GM12878 (cell line): ENCODE results near the gene SYMPK. TPM values are rescaled to one million over a fixed set of nuclear protein-coding genes. Genes with fewer than 3 reads are reported as not detected.

ENCODE experiments used
- ATAC-seq: fragments of 200-7000 bp; cut with Tn5 transposase; 3 replicates; pipeline ENCODE4 v1.9.1; 2020; ENCODE audit warnings: mild to moderate bottlenecking, moderate library complexity
- BruUV-seq: library from RNA; stranded (reverse); fragments of 400-500 nt; replicated peaks from 2 replicates; lab custom pipeline; 2021; lab: Mats Ljungman, UMichigan
- CTCF ChIA-PET: fragments of 300-600 bp; sonication (Branson Sonifier 250); formaldehyde crosslinking; extraction: SDS; loops from one replicate; lab custom pipeline; 2021; ENCODE audit warnings: inconsistent platforms; lab: Yijun Ruan, JAX
- POLR2A ChIA-PET: fragments of 350-600 bp; formaldehyde crosslinking; extraction: SDS; loops from one replicate; lab custom pipeline; 2021; ENCODE audit warnings: inconsistent platforms; lab: Charles Lee
- RAD21 ChIA-PET: fragments of 300-600 bp; sonication (Branson Sonifier 250); formaldehyde crosslinking; loops from one replicate; lab custom pipeline; 2023; ENCODE audit warnings: antibody characterized with exemption; ENCODE audit not compliant: unreplicated experiment; lab: Charles Lee
- SMC1A ChIA-PET: fragments of 300-600 bp; sonication (Branson Sonifier 250); formaldehyde crosslinking; loops from one replicate; lab custom pipeline; 2023; ENCODE audit not compliant: unreplicated experiment, uncharacterized antibody; lab: Charles Lee
- DNase-seq: peaks from one replicate; pipeline ENCODE4 v3.0.0-alpha.2; 2011; ENCODE audit warnings: low read depth, low spot score
- FAIRE-seq: peaks from 3 replicates; lab custom pipeline; 2011; peaks lifted over from hg19 to GRCh38; lab: Jason Lieb, UNC
- H2AFZ ChIP-seq: 2 replicates; pipeline ENCODE4 v1.6.0; 2011; ENCODE audit warnings: low read depth, low read length, control low read depth; ENCODE audit not compliant: control insufficient read depth
- H3K27ac ChIP-seq: 2 replicates; pipeline ENCODE4 v1.5.1; 2011; ENCODE audit warnings: control low read depth; ENCODE audit not compliant: control insufficient read depth, insufficient read depth
- H3K27me3 ChIP-seq, 2 experiments: replicated peaks in 1 of 2; 2 replicates each; pipeline versions ENCODE4 v1.6.0 to v1.6.1; 2011; ENCODE audit warnings: low read length in 1 of 2; ENCODE audit not compliant: control insufficient read depth in 2 of 2, insufficient read depth in 2 of 2
- H3K36me3 ChIP-seq, 2 experiments: 2 replicates each; pipeline ENCODE4 v1.5.1; 2011; ENCODE audit warnings: low read length in 1 of 2; ENCODE audit not compliant: control insufficient read depth in 2 of 2, insufficient read depth in 2 of 2
- H3K4me1 ChIP-seq: 2 replicates; pipeline ENCODE4 v1.6.1; 2011; ENCODE audit warnings: mild to moderate bottlenecking, low read length, moderate library complexity, mixed read lengths; ENCODE audit not compliant: control insufficient read depth, insufficient read depth
- H3K4me2 ChIP-seq: 2 replicates; pipeline ENCODE4 v1.6.0; 2011; ENCODE audit warnings: control low read depth; ENCODE audit not compliant: control insufficient read depth, insufficient read depth
- H3K4me3 ChIP-seq: fragments of 200-600 bp; sonication (generic); 2 replicates; pipeline ENCODE4 v1.5.1; 2016
- H3K79me2 ChIP-seq: 2 replicates; pipeline ENCODE4 v1.6.0; 2011; ENCODE audit warnings: low read length; ENCODE audit not compliant: control insufficient read depth, insufficient read depth
- H3K9ac ChIP-seq: 2 replicates; pipeline ENCODE4 v1.8.0; 2011; ENCODE audit warnings: low read length, control low read depth, mixed read lengths; ENCODE audit not compliant: control insufficient read depth, insufficient read depth
- H3K9me3 ChIP-seq: replicated peaks from 3 replicates; pipeline ENCODE4 v1.5.1; 2011; ENCODE audit warnings: mild to moderate bottlenecking, low read length; ENCODE audit not compliant: control insufficient read depth, insufficient read depth
- H4K20me1 ChIP-seq: 2 replicates; pipeline ENCODE4 v1.6.0; 2011; ENCODE audit not compliant: control insufficient read depth, insufficient read depth
- BCL3 ChIP-seq: IDR thresholded peaks from 2 replicates; pipeline ENCODE4 v1.6.1; 2011; ENCODE audit warnings: borderline replicate concordance, low read depth, mild to moderate bottlenecking, moderate library complexity, low read length; ENCODE audit not compliant: insufficient read depth, poor library complexity, severe bottlenecking
- BCLAF1 ChIP-seq: fragments of 450-650 bp; IDR thresholded peaks from 2 replicates; pipeline ENCODE4 v1.6.1; 2017; ENCODE audit warnings: antibody characterized with exemption, mild to moderate bottlenecking, moderate library complexity
- BMI1 ChIP-seq: fragments of 450-650 bp; IDR thresholded peaks from 2 replicates; pipeline ENCODE4 v1.6.1; 2016; ENCODE audit warnings: mild to moderate bottlenecking, moderate library complexity, borderline replicate concordance
- CBFB ChIP-seq: IDR thresholded peaks from 2 replicates; pipeline ENCODE4 v1.6.1; 2016; ENCODE audit warnings: antibody characterized with exemption, low read depth
- CBX3 ChIP-seq: fragments of 200-600 bp; sonication (generic); IDR thresholded peaks from 2 replicates; pipeline ENCODE4 v1.6.1; 2016; ENCODE audit warnings: low read depth, borderline replicate concordance
- CREM ChIP-seq: IDR thresholded peaks from 2 replicates; pipeline ENCODE4 v1.6.1; 2014; ENCODE audit warnings: antibody characterized with exemption, low read depth
- ELK1 ChIP-seq: IDR thresholded peaks from 2 replicates; pipeline ENCODE4 v1.6.1; 2012; ENCODE audit warnings: low read depth, low read length, improper control_type of control experiment
- NFYA ChIP-seq: IDR thresholded peaks from 2 replicates; pipeline ENCODE4 v1.6.1; 2011; ENCODE audit warnings: low read depth, mild to moderate bottlenecking, low read length, improper control_type of control experiment, borderline replicate concordance
- PAX5 ChIP-seq: IDR thresholded peaks from 2 replicates; pipeline ENCODE4 v1.6.1; 2011; ENCODE audit warnings: low read depth, low read length, borderline replicate concordance
- POLR2A ChIP-seq: IDR thresholded peaks from 2 replicates; pipeline ENCODE4 v1.6.1; 2011; ENCODE audit warnings: low read depth, mild to moderate bottlenecking, low read length
- RCOR1 ChIP-seq: conservative IDR thresholded peaks from 2 replicates; pipeline ENCODE4 v1.6.1; 2012; ENCODE audit warnings: low read depth, low read length, improper control_type of control experiment
- SREBF1 ChIP-seq: IDR thresholded peaks from 2 replicates; pipeline ENCODE4 v1.6.1; 2012; ENCODE audit warnings: mild to moderate bottlenecking, low read length
- STAT1 ChIP-seq: fragments of 450-650 bp; conservative IDR thresholded peaks from 2 replicates; pipeline ENCODE4 v1.6.1; 2014; ENCODE audit warnings: antibody characterized with exemption, mild to moderate bottlenecking
- TCF7 ChIP-seq: IDR thresholded peaks from 2 replicates; pipeline ENCODE4 v1.6.1; 2014; ENCODE audit warnings: antibody characterized with exemption, borderline replicate concordance
- ZBTB11 ChIP-seq: fragments of 450-650 bp; formaldehyde crosslinking; IDR thresholded peaks from 2 replicates; pipeline ENCODE4 v1.5.0; 2022; ENCODE audit warnings: mild to moderate bottlenecking, missing genetic modification characterization
- WGBS: methylation state at CpG from one replicate; pipeline ENCODE4 v1.1.6; 2016; ENCODE audit warnings: low lambda C conversion rate; ENCODE audit not compliant: insufficient replicate concordance, insufficient coverage; ENCODE audit errors: missing lambda C conversion rate; 5-methylcytosine and 5-hydroxymethylcytosine counted together
- in situ Hi-C: fragments of 300-500 bp; cut with MboI; formaldehyde crosslinking; loops from 9 replicates; pipeline ENCODE4 v1.14.3; 2018; ENCODE audit warnings: mixed read lengths
- intact Hi-C: fragments of 100-400 bp; cut with micrococcal nuclease; formaldehyde crosslinking; loops from one replicate; pipeline ENCODE4 v1.14.2; 2022; ENCODE audit not compliant: unreplicated experiment
- polyA plus RNA-seq, 11 experiments: library from polyadenylated mRNA; depleted of rRNA in 4 of 11; unstranded in 6 of 11; stranded (reverse) in 5 of 11; fragments of >200 nt; fragmentation: Nextera tagmentation in 4 of 11; fragmentation: Illumina TruSeq in 1 of 11; extraction: Ambion mirVana in 4 of 11; extraction: Trizol in 1 of 11; gene quantifications; 1 replicate in 1 of 11; 2 replicates in 10 of 11; pipeline versions ENCODE4 v1.2.1 to v1.2.3, GENCODE V29; 2011 to 2016; ENCODE audit warnings: inconsistent platforms in 2 of 11, missing spikeins in 2 of 11, low read depth in 1 of 11
- total RNA-seq, 4 experiments: library from RNA; depleted of rRNA in 3 of 4; stranded (reverse); fragments of >200 nt in 3 of 4; fragmentation: Illumina TruSeq in 1 of 4; extraction: Trizol in 1 of 4; gene quantifications; 2 replicates each; pipeline versions ENCODE4 v1.2.1 to v1.2.3, GENCODE V29; 2013 to 2021

Gene SYMPK
- total and polyA plus RNA-seq, 10 of the 15 experiments (the other 5 are each of a cell fraction or from before 2014, with no cell fraction given), result 0.49 to 109 (median 42.5) TPM

- no peak for DNase-seq
- in situ Hi-C loops, result no loop called here
- no peak for FAIRE-seq
- H3K27ac ChIP-seq, result no peak overlapping the region
- no peaks in the 10 kb centered on the region for H3K27me3 ChIP-seq
- peak; percentile 15 for ATAC-seq
- peaks cover 5 to 9% of the 10 kb centered on the region in 2 experiments for H3K36me3 ChIP-seq
- no peaks in the 10 kb centered on the region for H3K4me1 ChIP-seq
- no peak overlapping the region for H2AFZ ChIP-seq
- no peak overlapping the region for H3K4me3 ChIP-seq
- H3K9me3 ChIP-seq, result no peaks in the 10 kb centered on the region
- ChIA-PET POLR2A (interaction anchor here (0.5 to 1.9 kb wide), 3 partner anchors 30 to 64 kb away, joined by 3 to 8 read pairs (median 4); no protein-coding TSS in a partner anchor), SMC1A (interaction anchor here (1.1 to 1.8 kb wide), 3 partner anchors 18 to 199 kb away, joined by 4 to 9 read pairs (median 5); no protein-coding TSS in a partner anchor), CTCF (interaction anchor here (0.7 to 2.4 kb wide), 17 partner anchors 12 to 199 kb away, joined by 3 to 28 read pairs (median 6); partner anchors contain the start of genes FOXA3, MEIOSIN, MYPOP and QPCTL), RAD21 (interaction anchor here (1.1 to 1.9 kb wide), 6 partner anchors 46 to 177 kb away, joined by 3 to 14 read pairs (median 9); partner anchors contain the start of genes CCDC61, FOXA3, MYPOP and SIX5)
- H3K79me2 ChIP-seq, result no peaks in the 10 kb centered on the region
- intact Hi-C loops, result loop anchor here (1.0 to 10.0 kb wide), 3 partner anchors 65 to 177 kb away; partner anchors contain the start of genes CCDC61 and MYPOP
- no peaks in the 10 kb centered on the region for H4K20me1 ChIP-seq
- BruUV-seq, result no TSS peak
- no peak overlapping the region for H3K4me2 ChIP-seq
- WGBS, result 73% methylated on average over 19 of the region's 19 CpGs
- no peak overlapping the region for H3K9ac ChIP-seq
- TF ChIP-seq CBFB, result no peak
- no peak for TF ChIP-seq STAT1
- TF ChIP-seq POLR2A, result peak; percentile 63; the same call in 1 of the 2 replicates
- TF ChIP-seq CREM, result no peak
- peak; percentile 58; the same call in 1 of the 2 replicates for TF ChIP-seq PAX5
- no peak for TF ChIP-seq BCLAF1
- no peak for TF ChIP-seq TCF7
- no peak for TF ChIP-seq ZBTB11 (CRISPR knock-in tag)
- no peak for TF ChIP-seq CBX3
- TF ChIP-seq BMI1, result no peak
- TF ChIP-seq ELK1, result no peak
- no peak for TF ChIP-seq NFYA
- TF ChIP-seq RCOR1, result no peak
- no peak for TF ChIP-seq SREBF1
- TF ChIP-seq BCL3, result no peak
These were observed 45.1 kb downstream of the SYMPK start for GRCh38 chr19:45817725-45818301.
